Activated naive CD4-positive, alpha-beta T cell treated with anti-CD3 and anti-CD28 coated beads, Interleukin-2, amount 50 U/mL, for 72 hours (primary cell): ENCODE measurements around the gene ZBTB16. TPM values are rescaled to one million over a fixed set of nuclear protein-coding genes. Genes with fewer than 3 reads are reported as not detected.

Experiments used
- ATAC-seq, 2 donors: fragments of 150-1000 bp; cut with Tn5 transposase; 2 replicates each; pipeline ENCODE4 v1.10.0; 2021; ENCODE audit warnings: mild to moderate bottlenecking in 2 of 2, moderate library complexity in 2 of 2
- DNase-seq, 2 donors: peaks; one replicate each; pipeline ENCODE4 v3.0.0; 2021 to 2022; ENCODE audit warnings: low spot score in 2 of 2
- H3K27ac Mint-ChIP-seq, 2 donors: one replicate each; pipeline ENCODE4 v1.8.0; 2022; ENCODE audit warnings: mild to moderate bottlenecking in 2 of 2, mixed read lengths in 2 of 2
- H3K36me3 Mint-ChIP-seq, 2 donors: one replicate each; pipeline ENCODE4 v1.8.0; 2022; ENCODE audit warnings: mixed read lengths in 2 of 2
- H3K9me3 Mint-ChIP-seq, 2 donors: one replicate each; pipeline ENCODE4 v1.8.0; 2022; ENCODE audit warnings: mixed read lengths in 2 of 2
- total RNA-seq, 2 donors: library from RNA; stranded (reverse); gene quantifications; one replicate each; pipeline ENCODE4 v1.2.3, GENCODE V29; 2022

Gene ZBTB16
- total RNA-seq, 2 donors from 2014 or later: 0.99 to 3.1 TPM

GRCh38 chr11:114167355-114167754, 107.8 kb downstream of the ZBTB16 start:
- ATAC-seq (no peak), DNase-seq (no peak)
- Mint-ChIP-seq H3K9me3 (no peaks in the 10 kb centered on the region), H3K27ac (peak overlapping the region; percentile 2 to 62), H3K36me3 (no peaks in the 10 kb centered on the region)

DNA sequence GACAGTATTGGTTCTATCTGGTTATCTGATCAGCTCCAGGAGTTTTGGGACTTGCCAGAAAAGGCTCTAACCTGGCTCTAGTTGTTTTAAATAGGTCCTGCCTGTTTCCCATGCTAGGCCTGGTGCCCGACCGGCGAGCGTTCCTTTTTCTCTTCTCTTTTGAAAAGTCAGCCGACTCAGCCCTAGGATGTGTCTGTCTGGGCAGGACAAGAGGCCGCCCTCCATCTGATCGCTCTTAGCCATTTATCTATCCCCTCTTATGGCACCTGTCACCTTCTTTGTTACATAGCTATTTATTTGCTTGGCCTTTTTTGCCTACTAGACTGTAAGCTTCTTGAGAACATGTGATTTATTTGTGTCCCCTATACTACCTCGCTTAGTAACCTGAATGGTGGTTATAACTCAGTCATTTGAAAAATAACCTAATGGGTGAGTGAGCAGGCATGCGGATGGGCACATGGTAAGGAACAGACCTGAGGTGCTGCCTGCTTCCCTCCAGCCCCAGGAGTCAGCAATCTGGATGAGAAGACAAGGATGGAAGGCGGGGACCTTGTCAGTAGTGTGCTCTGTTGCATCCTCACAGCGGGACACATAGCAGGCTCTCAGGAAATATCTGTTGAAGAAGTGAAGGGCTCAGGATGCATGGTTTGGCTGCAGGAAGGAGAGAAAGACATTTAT, 108.4 kb downstream of the ZBTB16 start:
- H3K36me3 Mint-ChIP-seq: no peaks in the 10 kb centered on the region
- H3K9me3 Mint-ChIP-seq: no peaks in the 10 kb centered on the region
- DNase-seq: no peak
- peak overlapping the region; percentile 47 to 50 for H3K27ac Mint-ChIP-seq
- ATAC-seq: no peak

DNA sequence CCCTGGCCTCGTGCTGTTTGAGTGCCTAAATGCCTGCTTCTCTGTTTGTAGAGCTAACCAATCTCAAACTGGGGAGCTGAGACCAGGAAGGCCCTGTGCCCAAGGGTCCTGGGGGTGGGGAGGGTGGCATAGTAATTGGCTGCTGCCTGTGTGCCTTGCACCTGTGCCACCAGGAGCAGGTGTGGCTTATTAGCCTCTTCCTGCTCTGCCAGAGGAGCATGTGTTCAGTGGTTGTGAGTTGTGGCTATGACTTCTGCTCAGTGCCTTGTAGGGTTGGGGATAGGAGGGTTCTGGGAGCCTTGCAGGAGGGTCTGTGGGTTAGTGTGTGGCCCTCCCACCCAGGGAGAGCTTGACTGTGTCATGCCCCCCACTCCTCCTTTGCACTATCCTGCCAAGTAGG, 109.2 kb downstream of the ZBTB16 start:
- no peak for DNase-seq
- no peak for ATAC-seq
- Mint-ChIP-seq H3K36me3 (no peaks in the 10 kb centered on the region), H3K27ac (no peak overlapping the region), H3K9me3 (no peaks in the 10 kb centered on the region)

DNA sequence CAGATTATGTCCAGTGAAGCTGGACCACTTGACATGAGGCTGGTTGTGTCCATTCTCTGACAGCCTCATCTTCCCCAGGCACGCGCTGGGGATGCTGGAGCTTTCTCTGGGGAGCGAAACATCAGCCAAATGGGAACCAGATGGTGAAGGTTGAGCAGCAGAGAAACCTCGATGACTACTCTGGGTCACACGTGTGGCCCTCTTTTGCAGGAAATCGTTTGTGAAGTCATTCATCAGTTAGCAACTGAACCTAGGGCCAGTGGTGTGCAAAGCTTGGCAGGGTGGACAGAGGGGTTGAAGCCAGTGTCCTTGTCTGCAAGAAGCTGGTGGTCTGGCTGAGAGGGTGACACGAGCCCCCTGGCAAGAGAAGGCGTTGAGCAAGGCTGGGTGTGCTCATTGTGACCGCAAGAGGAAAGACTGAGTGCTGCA, 109.8 kb downstream of the ZBTB16 start:
- H3K27ac Mint-ChIP-seq: no peak overlapping the region
- ATAC-seq (no peak), DNase-seq (no peak)
- no peaks in the 10 kb centered on the region for H3K36me3 Mint-ChIP-seq
- no peaks in the 10 kb centered on the region for H3K9me3 Mint-ChIP-seq

GRCh38 chr11:114169821-114170220, 110.3 kb downstream of the ZBTB16 start:
- DNase-seq: no peak
- ATAC-seq: no peak
- Mint-ChIP-seq H3K9me3 (no peaks in the 10 kb centered on the region), H3K27ac (no peak overlapping the region), H3K36me3 (no peaks in the 10 kb centered on the region)

DNA sequence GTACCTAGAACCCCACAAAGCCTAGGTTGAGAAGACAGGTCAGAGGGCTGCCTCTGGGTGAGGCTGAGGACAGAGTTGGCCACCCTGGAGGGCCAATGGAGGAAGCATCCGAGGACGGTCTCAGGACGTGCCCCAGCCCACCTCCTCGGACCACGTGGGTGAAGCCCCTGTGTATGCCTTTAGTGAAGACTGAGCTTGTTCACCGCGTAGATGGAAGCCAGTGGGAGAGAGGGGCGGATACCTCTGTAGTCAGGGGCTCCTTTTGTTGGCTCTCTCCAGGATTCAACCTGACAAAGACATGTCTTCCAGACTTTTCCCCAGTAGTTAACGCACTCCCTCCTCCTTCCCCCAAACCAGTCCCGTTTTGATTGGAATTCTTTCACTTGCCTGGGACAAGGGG, 110.7 kb downstream of the ZBTB16 start:
- DNase-seq (no peak), ATAC-seq (no peak)
- no peak overlapping the region for H3K27ac Mint-ChIP-seq
- H3K9me3 Mint-ChIP-seq: no peaks in the 10 kb centered on the region
- H3K36me3 Mint-ChIP-seq: no peaks in the 10 kb centered on the region

DNA sequence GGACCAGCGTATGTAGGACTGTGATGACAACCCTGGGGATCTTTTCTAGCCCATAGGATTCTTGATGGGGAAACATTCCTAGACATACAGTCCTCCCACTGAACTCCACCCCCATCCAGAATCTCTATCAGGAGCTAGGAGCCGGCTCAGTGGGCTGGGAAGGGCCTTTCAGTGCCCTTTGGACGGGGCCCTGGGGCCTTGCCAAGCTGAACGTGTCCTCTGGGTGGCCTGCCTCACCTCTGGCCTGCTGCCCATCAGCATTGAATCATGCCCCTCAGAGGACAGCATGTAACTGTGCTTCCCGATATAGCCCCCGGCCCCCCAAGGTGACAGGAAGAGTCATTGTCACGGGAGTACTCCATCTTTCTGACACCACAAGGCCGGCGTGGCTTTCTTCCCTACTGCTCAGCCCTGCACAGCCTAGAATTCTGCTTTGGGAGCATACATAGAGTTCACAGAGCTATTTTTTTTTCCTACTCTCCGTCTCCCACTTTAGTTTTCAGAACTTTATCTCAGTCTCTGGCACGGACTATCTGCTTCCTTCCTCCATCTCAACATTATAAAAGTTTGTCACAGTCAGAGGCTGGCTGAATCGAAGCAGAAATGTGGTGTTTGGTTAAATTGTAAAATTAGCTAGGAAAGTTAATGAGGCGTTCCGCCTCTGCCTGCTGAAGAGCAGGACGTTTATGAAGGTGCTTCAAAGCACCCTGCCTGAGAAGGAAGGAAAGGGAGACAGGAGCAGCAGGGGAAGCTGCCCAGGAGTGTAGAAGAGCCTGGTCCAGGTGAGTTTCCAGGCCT, 111.9 kb downstream of the ZBTB16 start:
- H3K27ac Mint-ChIP-seq: peak overlapping the region in 1 of 2 donors; percentile 5
- H3K9me3 Mint-ChIP-seq: no peaks in the 10 kb centered on the region
- no peak for DNase-seq
- ATAC-seq: no peak
- no peaks in the 10 kb centered on the region for H3K36me3 Mint-ChIP-seq

GRCh38 chr11:114172055-114172861, 112.7 kb downstream of the ZBTB16 start:
- H3K9me3 Mint-ChIP-seq: no peaks in the 10 kb centered on the region
- ATAC-seq (peak in 1 of 2 donors; percentile 10), DNase-seq (no peak)
- H3K27ac Mint-ChIP-seq: peak overlapping the region in 1 of 2 donors; percentile 5
- no peaks in the 10 kb centered on the region for H3K36me3 Mint-ChIP-seq

GRCh38 chr11:114172871-114173444, 113.4 kb downstream of the ZBTB16 start:
- no peak for DNase-seq
- Mint-ChIP-seq H3K27ac (peak overlapping the region in 1 of 2 donors; percentile 5), H3K9me3 (no peaks in the 10 kb centered on the region), H3K36me3 (no peaks in the 10 kb centered on the region)
- ATAC-seq: peak; percentile 77

GRCh38 chr11:114173843-114174242, 114.3 kb downstream of the ZBTB16 start:
- Mint-ChIP-seq H3K36me3 (no peaks in the 10 kb centered on the region), H3K9me3 (no peaks in the 10 kb centered on the region), H3K27ac (no peak overlapping the region)
- no peak for DNase-seq
- no peak for ATAC-seq

DNA sequence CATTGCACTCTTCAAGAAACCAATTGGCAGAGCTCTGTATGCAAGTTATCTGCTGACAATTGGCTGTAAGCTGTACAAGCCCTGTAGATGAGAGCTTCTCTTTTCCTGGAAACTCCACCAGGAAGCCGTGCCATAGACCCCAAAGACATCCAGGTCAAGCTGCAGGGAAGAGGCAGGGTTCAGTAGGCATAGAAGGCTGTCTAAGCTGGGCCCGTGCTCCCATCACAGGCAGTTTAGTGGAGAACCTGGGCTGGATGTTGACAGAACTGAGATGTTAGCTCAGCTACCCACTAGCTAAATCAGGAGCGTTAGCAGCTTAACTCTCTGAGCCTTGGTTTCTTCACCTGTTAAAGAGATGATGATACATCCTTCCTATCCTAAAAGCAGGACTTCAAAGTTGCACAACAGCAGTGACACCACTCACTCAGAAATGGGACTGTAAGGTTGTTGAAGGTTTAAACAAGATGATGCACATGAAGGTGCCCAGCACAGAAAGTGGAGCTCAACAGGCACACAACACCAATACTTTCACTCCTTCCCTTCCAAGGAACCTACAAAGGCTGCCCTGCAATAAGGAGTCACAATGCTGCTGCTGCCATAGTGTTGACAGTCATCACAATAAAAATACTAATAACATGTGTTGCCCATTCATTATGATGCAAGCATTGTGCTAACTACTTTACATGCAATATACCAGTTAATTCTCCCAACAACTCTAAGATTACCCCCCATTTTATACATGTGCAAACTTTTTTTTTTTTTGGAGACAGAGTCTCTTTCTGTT, 115.4 kb downstream of the ZBTB16 start:
- Mint-ChIP-seq H3K36me3 (no peaks in the 10 kb centered on the region), H3K9me3 (no peaks in the 10 kb centered on the region), H3K27ac (no peak overlapping the region)
- ATAC-seq (no peak), DNase-seq (no peak)

DNA sequence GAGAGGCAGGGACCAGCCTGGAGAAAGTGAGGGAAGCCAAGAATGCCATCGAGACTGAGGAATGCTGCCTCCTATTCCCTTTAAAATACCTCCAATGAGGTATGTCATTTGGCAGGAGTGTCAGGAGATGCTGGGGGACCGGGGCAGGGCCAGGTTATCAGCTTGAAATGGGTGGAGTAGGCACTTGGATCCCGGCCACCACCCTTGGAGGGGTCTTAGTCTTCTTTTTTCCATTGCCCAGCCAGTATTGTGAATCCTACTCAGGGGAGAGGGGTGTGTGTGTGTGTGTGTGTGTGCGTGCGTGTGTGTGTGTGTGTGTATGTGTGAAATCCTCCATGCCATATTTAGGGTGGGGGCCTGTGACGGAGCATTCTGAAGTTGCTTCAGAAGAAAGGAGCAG, 116.2 kb downstream of the ZBTB16 start:
- Mint-ChIP-seq H3K27ac (no peak overlapping the region), H3K36me3 (no peaks in the 10 kb centered on the region), H3K9me3 (no peaks in the 10 kb centered on the region)
- ATAC-seq (no peak), DNase-seq (no peak)

GRCh38 chr11:114176321-114176720, 116.8 kb downstream of the ZBTB16 start:
- Mint-ChIP-seq H3K9me3 (no peaks in the 10 kb centered on the region), H3K36me3 (no peaks in the 10 kb centered on the region), H3K27ac (no peak overlapping the region)
- no peak for DNase-seq
- ATAC-seq: no peak

DNA sequence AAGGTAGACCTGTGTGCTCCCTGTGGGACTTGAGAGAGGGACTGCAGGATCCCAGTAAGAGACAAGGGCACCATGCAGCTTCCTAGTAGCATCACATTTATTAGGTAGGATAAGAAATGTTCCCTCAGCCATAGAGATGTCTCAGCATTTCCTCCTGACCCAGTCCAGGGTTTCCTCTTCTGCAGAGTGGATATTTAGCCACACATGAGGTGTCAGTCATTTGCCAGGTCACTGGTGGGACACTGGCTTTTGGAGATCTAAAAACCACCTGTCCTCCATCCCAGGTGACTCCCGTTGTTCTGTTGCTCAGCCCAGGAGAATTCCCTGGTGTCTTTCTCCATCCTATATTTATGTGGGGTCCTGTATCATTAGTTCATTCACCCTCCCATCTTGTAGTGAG, 119.1 kb downstream of the ZBTB16 start:
- DNase-seq (no peak), ATAC-seq (no peak)
- H3K9me3 Mint-ChIP-seq: peaks cover 0 to 5% of the 10 kb centered on the region in 2 donors
- H3K36me3 Mint-ChIP-seq: peaks cover 0 to 8% of the 10 kb centered on the region in 2 donors
- H3K27ac Mint-ChIP-seq: peak overlapping the region in 1 of 2 donors; percentile 37

- Mint-ChIP-seq H3K36me3 (peaks cover 0 to 8% of the 10 kb centered on the region in 2 donors), H3K27ac (peak overlapping the region in 1 of 2 donors; percentile 37), H3K9me3 (peaks cover 0 to 5% of the 10 kb centered on the region in 2 donors)
- no peak for DNase-seq
- no peak for ATAC-seq
Measured at GRCh38 chr11:114179234-114179941, 119.9 kb downstream of the ZBTB16 start.
